Endometrial microvascular endothelial cells (primary cell): ENCODE results near the gene CRYBG2. TPM values are rescaled to one million over a fixed set of nuclear protein-coding genes. Genes with fewer than 3 reads are reported as not detected.
"Not testable (repeated sequence)": the region's sequence is repeated elsewhere in the genome, so short reads cannot be mapped to it uniquely, and the experiment has no call there.

Experiments used
- in situ Hi-C: cut with HindIII; loops from 2 replicates; pipeline ENCODE4 v1.10.0; 2017; ENCODE audit warnings: low sequenced_read_pairs, low pct_unique_long_range_greater_than_20kb; ENCODE audit errors: inconsistent ontology term
- total RNA-seq: library from RNA; depleted of rRNA; stranded (reverse); fragments of >200 nt; gene quantifications from one replicate; pipeline ENCODE4 v1.2.3, GENCODE V29; 2015; ENCODE audit errors: inconsistent ontology term

CRYBG2 gene, protein sequence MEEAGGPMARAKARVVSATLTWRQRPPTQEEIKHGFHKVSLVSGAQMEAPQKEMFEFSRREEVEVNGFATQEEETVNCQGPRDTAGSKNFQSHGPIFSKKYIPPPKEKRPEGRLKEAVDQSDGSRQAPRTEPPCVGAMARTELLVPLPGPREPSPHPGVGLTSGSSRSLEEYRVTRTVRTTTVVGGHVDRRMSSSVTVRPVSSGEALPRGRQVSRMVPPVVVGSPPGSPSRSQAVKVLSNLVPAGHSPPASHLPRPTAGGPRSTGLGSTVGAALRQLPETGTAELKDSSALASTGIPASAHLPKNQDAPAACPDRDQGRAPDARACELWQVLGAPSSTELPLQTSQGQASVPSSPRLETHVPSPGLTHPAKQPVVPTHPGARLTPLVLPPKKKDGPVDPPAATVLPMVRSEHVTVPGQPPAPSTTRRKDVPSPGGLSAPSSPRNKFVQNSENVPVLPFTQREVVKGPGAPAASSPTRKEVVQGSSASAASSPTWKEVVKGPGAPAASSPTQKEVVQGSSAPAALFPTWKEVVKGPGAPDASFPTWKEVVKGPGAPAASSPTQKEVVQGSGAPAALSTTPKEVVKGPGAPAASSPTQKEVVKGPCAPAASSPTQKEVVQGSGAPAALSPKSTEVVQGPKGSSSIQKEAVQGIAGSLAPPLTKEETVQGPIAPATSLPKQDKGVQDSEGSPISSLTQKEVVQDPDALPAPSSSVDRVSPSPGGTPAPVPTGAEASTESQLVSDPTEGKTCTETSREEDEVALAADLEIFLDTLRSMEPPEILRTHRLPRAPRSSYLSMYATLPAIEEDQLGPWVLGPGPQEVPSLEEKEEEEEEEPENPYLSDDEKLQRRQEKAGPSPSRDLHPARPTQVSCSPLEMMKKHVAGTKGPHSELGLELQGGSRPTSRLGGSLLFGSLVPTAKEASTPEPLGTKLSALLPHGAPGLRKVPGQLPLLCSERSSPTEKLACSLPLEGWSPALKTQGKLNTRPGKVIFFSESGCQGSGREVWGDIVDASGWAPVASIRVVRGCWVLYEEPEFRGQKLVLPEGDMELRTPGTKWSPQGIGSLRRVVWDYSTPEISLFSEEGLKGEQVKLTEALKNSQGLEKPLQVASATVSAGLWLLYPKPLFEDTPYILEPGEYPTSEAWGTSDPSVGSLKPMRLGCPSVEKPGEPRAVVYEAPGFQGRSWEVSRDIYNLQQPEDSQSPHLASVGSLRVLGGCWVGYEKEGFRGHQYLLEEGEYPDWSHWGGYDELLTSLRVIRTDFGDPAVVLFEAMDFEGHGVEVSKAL (N-terminal part only)
- not detected for total RNA-seq

DNA sequence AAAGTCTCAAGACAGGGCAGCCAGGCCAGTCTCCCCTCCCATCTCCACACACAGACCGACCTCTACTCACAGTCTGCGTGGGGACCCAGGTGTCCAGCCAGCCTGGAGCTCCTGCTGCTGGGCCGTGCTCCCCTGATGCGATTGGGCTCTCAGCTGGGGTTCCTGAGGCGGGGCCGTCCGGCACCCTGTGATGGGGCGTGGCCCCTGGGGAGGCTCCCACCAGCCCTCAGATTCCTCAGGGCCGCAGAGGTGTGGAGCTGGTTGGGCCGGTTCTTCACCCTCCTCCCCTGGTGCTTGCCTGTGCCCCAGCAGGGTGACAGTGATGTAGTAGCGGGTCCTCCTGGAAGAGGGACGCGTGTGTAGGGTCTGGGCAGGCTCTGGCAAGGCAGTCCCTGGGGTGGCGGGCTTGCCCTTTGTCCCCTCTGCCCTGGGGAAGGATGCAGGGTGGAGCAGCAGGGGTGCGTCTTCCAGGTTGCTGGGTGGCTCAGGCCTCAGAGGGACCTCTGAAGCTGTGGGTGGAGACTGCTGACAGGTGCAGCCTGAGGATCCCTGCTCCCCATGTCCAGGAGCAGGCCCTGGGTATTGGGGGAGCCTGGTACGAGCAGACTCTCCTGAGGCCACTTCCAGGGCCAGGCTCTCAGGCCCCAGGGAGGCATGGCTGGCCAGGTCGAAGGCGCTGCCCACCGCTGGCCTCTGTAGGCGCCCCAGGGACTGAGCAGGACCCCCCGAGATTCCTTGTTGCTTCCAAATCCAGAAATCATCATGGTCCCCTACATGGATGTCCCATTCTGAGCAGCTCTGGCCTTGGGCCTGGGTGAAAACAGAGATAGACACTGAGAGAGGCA lies at the start of gene CRYBG2:
Gene CRYBG2 (minus strand): TSS at position 155 of the 845 bp plus-strand sequence. CDS start 7,473 bp downstream, outside the sequence.
- in situ Hi-C loops, result no loop called here

DNA sequence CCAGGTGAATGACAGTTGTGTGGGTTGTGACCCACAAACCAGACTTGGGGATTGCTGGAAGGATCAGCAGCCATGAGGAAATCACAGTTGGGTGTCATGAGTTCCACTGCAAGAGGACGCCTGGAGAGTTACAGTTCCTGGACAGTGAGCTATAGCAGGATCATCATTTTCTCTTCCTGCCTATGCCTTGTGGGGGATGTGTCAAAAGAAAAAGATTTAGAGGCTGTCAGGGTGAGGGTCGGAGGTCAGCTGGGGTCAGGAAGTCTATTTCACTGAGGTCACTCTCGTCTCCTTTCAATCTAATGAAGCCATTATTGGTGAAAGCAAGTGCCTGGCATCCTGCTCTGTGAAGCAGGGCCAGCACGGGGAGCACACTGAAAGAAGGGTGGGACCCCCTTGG lies 49.7 kb upstream of the CRYBG2 start:
- in situ Hi-C loops, result no loop called here

DNA sequence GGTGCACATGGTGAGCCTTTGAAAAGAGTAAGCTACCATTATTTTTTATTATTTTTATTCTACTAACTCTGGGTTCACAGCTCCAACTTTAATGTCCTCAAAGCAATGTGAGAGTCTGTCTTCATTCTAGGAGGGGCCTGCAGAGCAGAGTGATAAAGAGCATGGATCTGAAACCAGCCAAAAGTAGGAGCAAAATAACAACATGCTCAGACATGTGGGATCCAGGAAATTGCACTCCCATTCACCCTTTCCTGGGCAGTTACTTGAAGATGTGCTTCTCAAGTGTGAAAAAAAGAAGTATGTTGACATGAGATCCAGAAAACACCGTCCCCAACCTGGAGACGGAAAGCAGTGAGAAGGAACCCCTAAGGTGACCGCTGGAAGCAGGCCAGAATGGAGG lies 48.0 kb upstream of the CRYBG2 start:
- in situ Hi-C loops, result no loop called here

DNA sequence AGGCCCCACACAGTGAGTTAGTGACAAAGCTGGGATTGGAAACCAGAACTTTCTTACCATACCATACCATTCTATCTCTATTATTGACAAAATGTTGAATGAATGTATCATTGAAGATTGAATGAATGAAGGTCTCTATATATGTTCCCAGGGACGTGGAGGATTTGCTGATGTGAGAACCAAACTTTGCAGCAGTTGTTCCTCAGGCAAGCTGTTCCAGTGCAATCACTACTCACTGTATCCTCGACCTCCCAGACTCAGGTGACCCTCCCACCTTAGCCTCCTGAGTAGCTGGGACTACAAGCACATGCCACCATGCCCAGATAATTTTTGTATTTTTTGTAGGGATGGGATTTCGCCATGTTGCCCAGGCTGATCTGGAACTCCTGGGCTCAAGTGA lies 45.1 kb upstream of the CRYBG2 start:
- in situ Hi-C loops, result no loop called here

DNA sequence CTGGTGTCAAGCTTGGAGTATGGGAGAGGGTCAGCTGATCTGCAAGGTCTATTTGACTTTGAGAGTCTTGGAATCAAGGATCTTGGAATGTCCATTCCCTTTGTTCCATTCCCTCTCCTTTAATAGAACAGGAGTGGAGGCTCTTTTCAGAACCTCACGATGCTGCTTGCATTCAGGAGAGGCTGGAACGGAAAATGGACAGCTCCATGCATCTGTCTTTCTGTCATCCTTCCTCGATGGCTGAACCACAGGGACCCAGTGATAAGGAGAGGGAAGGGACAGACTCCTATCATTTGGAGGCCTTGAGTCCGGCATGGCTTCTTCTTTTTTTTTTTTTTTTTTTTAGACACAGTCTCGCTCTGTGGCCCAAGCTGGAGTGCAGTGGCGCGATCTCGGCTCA lies 41.8 kb upstream of the CRYBG2 start:
- in situ Hi-C loops, result no loop called here

DNA sequence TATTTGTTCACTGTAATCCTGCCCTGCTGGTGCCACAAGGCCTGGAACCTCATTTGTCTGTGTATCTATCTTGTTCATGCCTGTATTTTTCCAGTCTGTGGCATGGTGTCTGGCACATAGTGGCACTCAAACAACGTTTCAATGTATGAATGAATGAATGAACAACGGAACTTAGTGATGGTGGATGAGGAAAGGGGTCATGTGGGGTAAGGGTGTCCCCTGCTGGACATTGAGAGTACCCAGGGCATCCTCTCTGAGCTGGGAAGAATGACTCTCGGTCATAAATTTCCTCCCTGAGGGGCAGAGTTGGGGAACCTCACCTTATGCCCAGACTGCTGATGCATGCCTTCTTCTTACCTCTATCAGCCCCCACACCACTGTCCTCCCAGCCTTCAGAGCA lies 37.5 kb upstream of the CRYBG2 start:
- in situ Hi-C loops, result no loop called here

DNA sequence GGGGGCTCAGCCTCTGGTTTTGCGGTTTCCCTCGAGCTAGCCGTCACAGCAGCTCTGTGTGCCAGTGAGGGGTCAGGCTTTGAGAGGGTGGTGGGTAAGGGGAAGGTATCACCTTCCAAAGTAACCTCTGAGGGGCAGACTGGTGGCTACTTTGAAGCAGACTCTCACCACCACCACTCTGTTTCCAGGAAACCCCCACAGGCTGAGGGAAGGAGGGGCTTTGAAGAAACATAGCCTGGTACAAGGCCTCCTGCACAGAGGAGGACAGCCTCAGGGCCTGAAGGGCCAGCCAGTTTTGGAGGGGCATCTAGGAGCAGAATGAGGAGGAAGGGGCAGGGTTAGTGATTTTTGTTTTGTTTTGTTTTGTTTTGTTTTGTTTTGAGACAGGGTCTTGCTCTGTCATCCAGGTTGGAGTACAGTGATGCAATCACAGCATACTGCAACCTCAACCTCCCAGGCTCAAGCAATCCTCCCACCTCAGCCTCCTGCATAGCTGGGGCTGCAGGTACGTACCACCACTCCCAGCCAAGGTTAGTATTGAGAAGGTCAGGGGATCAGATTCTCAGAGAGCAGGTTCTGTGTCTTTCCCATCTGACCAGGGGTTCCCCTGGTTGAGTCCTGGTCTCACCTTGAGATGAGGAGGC lies 35.8 kb upstream of the CRYBG2 start:
- in situ Hi-C loops, result no loop called here

DNA sequence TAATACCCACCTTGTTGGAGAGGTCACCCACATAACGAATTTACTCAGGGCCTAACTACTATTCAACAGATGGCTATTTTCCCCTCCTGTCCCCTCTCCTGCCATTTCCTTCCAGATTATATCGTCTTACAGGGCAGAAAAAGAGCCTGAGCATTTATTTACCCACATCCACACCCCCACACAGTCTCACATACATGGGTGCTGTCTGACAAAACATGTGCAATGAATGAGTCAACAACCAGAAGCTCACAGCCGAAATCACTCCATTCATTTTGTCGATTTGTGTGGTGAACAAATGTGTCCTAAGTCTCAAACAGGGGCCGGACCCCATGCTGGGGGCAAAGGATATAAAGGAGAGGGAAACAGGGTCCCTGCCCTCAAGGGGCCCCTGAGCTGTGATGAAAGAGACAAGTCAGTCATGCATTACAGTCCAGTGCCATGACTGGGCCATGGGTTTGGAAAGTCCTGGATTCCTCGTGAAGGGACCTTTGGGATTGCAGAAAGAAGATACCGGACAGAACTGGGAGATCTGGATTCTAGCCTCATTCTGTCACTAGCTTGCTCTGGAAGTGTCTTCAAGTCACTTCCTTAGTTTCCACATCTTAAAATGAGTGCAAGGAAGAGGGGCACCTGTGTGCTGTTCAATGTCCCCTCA lies 35.0 kb upstream of the CRYBG2 start:
- in situ Hi-C loops, result no loop called here

DNA sequence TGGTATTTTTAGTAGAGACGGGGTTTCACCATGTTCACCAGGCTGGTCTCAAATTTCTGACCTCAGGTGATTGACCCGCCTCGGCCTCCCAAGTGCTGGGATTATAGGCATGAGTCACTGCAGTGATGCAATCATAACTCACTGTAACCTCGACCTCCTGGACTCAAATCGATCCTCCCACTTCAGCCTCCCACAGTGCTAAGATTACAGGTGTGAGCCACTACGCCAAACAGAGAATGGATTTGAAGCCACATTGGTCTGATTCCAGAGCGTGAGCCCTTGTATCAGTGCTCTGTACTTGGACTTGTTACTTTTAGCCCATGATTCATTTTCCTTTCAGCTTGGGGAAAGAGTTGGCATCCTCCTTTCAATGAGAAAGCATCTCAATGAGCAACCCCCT lies 33.5 kb upstream of the CRYBG2 start:
- in situ Hi-C loops, result no loop called here

DNA sequence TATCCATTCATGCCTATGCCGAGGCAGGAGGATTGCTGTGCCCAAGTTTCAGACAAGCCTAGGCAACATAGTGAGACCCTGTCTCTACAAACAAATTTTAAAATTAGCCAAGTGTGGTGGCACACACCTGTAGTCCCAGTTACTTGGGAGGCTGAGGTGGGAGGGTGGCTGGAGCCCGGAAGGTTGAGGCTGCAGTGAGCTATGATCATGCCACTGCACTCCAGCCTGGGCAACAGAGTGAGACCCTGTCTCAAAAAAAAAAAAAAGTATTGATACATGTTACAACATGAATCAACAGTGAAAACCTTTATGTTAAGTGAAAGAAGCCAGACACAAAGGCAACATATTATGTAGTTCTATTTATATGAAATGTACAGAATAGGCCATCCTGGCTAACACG lies 31.1 kb upstream of the CRYBG2 start:
- in situ Hi-C loops, result not testable (repeated sequence)

DNA sequence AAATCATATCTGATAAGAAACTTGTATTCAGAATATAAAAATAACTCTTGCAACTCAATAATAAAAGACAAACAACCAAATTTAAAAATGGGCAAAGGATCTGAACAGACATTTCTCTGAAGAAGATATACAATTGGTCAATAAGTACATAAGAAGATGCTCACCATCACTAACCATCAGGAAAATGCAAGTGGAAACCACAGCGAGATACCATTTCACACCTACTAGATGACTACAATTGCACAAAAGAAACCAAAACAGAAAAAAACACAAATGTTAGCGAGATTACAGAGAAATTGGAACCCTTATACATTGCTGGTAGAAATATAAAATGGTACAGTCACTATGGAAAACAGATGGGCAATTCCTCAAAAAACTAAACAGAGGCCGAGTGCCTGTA lies 30.1 kb upstream of the CRYBG2 start:
- in situ Hi-C loops, result no loop called here

DNA sequence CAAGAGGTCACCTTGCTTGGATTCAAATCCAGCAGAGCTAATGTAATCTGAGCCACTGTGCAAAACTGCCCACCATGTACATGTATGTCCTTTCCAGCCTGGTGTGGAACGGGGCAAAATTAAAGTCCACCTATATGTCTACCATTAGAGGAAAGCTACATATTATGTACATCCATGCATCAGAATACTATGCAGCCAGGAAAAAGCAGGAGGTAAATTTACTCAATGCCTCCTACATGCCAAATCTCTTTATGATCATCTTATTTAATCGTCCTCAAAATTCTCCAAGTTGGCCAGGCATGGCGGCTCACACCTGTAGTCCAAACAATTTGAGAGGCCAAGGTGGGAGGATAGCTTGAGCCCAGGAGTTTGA lies 24.9 kb upstream of the CRYBG2 start:
- in situ Hi-C loops, result no loop called here

DNA sequence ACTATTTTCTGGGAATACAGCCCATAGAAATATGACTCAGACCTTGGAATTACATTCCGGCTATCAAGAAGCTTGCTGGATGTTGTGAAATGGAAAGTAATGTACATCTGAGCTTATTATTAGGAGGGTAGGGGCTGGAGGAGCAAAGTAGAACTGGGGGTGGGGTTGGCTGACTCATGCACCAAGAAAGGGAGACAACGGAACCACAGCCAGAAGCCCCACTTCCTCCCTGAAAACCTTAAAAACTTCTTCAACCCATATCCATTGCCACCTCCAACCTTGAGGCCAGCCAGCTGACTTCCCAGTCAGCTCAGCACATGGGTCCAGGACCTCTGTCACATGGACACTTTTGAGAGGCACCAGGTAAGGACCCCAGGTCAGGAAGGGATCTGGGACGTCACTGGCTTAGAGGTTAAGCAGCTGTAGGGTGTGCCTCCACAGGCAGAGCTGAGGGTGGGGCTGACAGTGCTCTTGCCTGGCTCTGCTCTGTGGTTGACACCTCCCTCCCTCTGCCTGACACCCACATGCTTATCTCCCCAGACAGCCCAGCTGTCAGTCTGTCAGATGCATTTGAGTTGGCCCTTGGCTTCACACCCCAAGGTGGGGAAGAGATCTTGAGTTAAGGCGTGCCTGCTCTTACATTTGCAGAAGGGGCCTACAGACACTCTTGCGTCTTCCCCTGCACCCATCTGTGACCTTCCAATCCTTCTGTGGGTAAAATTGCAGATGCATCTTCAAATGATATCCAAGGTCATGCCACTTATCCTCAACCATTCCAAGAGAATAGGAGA lies 24.4 kb upstream of the CRYBG2 start:
- in situ Hi-C loops, result no loop called here

DNA sequence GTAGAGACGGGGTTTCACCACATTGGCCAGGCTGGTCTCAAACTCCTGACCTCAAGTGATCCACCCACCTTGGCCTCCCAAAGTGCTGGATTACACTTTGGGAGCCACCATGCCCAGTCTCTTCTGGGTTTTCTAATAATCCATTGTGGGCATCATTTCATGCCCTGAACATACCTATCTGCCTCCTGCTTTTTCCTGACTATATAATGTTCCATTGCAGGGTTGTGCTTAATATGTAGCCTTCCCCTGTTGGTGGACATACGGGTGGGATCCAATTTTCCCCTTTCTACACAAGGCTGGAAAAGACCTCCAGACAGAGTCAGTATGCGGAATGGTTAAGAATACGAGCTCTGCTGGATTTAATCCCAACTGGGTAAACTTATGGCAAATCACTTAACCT lies 22.1 kb upstream of the CRYBG2 start:
- in situ Hi-C loops, result no loop called here

DNA sequence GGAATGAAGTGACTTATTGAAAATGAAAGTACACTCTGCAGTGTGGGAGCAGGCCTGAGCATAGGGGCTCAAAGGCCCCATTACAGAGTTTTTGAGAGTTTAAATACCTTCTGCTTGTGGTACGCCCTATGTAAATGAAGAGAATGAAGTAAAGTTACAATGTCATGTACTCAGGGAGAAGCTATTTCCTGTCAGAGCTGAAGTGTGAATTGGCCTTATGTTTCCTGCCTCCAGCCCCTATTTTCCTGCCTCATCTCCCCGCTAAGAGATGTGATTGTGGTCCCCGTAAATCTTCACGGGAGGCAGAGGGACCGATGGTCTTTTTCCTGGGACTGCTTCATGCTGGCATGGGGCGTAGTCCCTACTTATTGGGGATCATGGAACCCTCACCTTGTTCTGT lies 21.2 kb upstream of the CRYBG2 start:
- in situ Hi-C loops, result no loop called here

DNA sequence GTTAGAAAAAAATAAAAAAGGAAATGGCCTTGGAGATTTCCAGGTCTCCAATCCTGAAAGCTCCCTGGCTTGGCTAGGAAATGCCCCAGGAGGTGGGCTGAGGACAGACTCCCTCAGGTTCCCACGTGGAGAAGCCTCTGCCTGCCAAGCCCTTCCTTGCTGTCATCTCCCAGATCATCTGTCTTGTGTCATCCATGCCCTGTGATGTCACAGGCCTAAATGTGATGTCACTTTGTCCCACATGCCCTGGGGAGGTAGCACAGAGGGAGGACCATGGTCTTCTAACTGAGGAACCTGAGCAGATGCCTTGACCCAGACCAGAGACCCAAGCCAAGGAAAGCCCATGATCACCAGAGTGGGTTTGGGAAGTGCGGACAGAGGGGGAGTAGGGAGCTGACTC lies 20.4 kb upstream of the CRYBG2 start:
- in situ Hi-C loops, result not testable (repeated sequence)

DNA sequence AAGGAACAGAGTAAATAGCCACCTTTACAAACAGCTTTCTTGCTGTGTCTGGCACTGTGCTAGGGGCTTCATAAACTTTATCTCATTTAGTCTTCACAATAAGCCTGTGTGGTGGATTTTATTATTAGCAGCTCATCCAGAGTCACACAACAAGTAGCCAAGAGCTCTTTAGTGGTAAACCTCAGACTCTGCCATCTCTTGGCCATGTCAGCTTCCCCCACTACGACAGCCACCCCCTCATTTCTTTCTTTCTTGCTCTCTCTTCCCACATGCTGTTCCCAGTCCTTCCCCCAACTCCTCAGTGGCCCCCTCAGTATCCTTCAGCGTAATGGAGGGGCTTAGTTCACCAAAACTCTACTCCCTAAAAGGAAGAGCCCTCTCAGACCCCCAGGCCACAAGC lies 19.9 kb upstream of the CRYBG2 start:
- in situ Hi-C loops, result no loop called here
